Cerebellar nuclear complex (tissue), 1 donor: ENCODE measurements around the gene CMIP.

Source experiments
- DNase-seq, 2 experiments: peaks; one replicate each; lab custom pipeline; 2025; lab: John Stamatoyannopoulos, UW

Gene CMIP

DNA sequence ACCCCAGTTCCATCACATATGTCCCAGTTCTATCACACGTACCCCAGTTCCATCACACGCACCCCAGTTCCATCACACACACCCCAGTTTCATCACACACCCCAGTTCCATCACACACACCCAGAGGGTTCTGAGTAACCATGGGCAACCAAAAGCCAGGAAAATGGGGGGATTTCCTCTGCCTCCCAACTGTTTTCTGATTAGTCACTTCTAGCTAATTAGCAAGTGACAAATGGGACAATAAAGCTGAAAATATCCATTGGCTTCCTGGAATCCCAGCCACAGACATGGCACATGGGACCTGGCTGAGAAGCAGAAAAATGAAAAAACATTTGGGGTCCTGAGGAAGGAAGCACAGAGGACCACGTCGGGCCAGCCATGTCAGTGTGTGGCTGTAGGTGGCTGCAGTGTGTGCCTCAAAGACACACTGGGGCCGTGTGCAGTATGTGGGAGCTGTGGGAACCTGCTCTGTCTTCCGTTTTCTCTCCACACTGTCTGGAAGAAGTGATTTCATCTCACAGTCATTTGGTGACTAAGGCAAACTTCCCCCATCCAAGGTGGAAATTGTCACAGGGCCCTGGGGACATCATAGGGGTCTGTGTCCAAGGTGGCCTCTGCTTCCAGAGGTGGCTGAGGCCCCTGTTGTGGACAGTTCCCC lies 106.7 kb downstream of the CMIP start:
- no peak for DNase-seq

DNA sequence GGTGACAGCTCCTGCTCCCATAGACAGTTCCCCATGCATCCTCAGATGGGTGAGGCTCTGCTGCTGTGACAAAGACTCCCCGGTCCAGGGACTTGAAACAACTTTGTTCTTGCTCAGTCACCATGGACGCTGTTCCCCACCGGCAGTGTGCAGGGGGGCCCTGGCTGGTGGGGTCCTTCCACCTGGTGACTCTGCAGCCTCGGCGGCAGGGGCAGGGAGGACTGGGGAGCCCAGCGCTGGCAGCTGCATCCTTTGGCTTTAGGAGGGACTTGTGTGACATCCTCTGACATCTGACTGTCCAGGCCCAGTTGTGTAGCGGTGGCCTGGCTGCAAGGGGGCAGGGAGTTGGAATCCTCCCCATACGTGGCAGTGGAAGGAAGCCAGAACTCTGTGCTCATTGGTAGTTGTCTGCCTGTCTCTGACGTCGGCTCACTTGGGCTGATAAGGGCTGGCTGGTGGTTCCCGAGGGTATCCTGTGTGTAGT lies 107.3 kb downstream of the CMIP start:
- DNase-seq: no peak

DNA sequence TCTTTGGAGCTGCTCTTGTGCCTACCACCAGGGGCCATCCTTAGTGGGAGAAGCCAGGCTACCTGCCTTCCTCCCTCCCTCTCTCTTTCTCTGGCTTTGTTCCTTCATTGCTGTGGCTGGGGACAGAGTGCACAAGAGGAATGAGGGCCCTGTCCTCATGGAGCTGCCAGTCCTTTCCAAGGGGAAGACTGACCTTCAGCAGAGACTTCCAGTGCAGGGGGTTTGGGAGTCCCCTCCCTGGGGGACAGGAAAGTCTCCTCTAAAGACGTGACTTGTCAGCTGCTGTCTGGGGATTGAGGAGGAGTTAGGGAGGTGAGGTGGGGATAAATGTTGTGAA lies 108.1 kb downstream of the CMIP start:
- no peak for DNase-seq

DNA sequence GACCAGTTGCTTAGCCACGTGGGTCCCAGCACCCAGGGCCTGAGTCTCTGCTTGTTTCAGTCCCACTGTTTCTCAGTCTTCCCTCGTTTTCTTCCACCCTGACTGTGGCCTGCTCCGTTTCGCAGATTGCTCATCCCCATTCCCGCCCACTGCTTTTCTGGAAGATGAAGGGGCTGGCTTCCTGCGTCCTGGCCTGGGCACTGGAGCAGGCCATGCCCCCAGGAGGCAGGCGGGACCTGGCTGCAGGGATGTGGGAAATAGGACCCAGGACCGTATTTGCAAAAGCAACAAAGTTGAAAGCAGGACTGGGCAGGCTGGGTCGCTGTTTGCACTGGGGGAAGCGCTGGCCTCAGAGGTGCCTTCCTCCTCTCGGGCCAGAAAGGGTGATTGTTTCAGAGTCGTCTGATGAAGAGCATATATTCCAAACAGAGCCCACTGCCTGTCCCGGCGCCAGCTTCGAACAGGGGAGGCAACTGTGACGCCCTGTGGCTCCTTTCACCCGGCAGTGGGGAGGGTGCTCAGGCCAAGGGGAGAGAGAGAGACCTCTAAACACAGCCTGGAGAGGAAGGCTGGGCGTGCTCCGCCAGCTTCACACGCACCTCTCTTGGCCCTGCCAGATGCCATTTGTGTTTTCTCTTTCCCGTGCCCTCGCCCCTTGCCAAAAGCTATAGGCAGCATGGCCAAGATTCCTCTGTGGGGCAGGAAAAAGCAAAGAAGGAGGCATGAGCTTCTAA lies 108.6 kb downstream of the CMIP start:
- DNase-seq: no peak

DNA sequence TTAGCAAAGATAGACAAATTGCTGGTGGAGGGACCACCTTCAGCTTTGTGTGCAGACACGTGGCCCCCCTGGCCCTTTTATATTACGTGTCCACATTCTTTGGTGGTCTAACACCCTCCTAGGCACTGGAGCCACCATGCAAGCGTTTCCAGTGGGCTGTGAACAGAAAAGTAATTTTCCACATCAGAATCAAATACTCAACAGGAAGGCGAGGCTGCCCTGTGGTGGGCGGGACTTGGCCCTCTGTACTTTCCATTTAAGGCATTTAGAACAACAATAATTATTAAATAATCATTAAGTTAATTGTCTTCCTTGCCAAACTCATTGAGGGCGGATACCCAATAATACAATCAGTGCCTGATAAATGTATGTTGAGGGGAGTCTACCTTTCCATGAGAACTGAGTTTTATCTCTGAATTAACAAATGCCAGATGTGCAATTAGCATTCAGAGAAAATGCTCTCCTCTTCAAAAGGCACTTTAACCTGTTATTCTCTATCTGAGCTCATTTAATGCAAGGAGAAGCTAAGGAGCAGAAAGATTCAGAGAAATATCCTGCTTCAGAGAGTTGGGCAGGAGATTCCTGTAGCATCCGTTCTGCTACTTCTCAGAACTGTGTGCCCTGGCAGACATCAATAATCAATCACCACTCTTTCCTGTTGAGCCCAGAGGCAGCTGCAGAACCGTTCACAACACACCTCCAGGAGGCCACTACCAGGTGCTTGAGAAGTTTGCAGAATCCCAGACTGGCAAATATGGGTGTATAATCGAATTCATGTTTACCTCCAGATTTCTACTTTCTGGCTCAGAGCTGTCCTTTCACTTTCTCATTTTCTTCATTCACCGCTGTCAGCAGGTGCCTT lies 109.4 kb downstream of the CMIP start:
- DNase-seq: no peak

DNA sequence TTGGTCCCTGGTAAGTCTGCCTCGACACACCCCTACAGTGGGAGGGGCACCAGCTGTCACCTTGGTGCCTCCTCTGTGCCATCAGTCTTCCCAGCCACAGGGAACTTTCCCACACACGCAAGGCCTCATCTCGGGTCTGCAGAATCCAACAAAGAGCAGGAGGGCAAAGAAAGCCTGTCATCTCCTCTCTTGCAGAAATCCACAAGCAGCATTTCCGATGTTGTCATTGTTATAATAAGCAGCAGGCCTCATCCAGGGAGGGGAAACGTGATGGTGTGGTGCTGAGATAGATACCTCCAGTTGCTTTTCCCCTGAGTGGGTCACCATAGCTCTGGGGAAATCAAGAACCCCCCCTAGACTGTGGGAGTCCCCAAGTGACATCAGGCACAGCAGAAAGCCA lies 110.4 kb downstream of the CMIP start:
- DNase-seq: no peak

DNA sequence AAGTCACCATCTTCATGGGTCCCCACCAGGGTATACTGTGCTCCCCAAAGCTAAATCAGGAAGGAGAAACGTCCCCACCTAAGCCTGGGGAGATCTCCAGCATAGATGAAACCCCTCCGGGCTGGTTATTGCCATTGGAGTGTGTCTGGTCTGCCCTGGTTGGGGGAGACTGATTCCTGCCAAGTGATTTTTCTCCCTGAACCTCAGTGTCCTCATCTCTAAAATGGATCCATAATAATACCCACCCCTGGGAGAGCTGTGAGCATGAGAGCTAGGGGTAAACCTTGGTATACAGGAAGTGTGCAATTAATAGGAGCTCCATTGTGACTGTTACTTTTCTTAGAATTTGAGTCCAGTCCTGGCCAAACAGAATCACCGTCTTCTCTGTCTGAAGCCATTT lies 111.1 kb downstream of the CMIP start:
- no peak for DNase-seq

DNA sequence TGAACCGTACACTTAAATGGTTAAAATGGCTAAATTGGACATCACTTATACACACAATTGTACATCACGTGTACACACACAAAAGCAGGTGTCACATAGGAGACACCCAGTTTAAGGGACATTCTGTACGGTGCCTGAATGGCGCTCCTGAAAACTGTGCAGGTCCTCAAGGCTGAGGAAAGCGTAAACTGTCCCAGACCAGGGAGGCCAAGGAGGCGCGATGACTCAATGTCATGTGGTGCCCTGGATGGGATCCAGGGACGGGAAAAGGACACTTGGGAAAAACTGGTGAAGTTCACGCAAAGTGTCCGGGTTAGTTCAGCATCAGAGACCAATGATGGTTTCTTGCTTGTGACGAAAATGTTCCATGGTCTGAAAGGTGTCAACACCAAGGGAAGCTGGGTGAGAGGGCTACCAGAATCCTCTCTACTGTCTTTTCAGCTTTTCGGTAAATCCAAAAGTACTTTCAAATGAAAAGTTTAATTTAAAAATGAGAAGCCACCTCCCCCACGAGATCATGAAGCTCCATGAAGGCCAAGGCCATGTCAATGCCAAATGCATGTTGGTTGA lies 112.2 kb downstream of the CMIP start:
- no peak for DNase-seq

DNA sequence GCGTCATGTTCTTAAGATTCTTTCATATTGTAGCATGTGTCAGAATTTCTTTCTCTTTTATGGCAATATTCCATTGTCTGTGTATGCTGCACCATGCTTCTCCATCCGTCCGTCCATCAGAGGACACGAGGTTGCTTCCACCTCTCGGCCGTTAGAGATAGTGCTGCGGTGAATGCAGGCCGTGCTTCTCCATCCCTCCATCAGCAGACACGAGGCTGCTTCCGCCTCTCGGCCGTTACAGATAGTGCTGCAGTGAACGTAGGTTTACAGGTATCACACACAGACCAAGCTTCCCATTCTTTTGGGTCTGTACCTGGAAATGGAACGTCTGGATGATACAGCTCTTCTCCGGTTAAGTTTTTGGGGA lies 113.5 kb downstream of the CMIP start:
- DNase-seq: no peak

DNA sequence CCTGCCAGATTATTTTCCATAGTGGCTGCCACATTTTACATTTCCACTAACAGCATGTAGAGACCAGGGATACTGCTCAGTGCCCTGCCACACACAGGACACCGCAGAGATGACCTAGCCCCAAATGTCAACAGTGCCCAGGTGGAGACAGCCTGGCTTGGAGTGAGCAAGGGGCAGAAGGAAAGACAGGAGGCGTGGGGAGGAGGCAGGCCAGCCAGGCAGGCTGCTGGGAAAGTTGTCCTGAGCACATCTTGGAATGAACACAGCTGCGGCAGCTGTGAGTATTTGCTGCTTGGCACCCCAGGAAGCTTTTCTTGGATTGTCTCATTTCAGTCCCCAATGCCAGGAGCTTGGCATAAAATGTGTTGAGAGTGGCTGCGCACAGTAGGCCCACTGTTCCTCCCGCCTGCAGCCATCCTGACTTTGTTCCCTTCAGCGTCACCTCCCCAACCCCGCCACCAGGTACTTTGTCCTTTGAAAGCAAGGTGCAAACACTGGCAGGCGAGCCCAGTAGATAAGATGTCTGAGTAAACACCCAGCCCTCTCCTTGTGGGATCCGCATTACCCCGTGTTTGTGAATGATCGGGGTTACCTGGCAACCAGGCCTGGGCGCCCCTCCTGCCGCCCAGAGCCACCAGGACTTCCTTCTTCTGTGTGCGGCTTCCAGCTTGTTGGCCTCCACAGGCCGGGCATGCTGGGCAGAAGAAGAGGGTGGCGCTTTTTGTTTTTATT lies 114.0 kb downstream of the CMIP start:
- no peak for DNase-seq

DNA sequence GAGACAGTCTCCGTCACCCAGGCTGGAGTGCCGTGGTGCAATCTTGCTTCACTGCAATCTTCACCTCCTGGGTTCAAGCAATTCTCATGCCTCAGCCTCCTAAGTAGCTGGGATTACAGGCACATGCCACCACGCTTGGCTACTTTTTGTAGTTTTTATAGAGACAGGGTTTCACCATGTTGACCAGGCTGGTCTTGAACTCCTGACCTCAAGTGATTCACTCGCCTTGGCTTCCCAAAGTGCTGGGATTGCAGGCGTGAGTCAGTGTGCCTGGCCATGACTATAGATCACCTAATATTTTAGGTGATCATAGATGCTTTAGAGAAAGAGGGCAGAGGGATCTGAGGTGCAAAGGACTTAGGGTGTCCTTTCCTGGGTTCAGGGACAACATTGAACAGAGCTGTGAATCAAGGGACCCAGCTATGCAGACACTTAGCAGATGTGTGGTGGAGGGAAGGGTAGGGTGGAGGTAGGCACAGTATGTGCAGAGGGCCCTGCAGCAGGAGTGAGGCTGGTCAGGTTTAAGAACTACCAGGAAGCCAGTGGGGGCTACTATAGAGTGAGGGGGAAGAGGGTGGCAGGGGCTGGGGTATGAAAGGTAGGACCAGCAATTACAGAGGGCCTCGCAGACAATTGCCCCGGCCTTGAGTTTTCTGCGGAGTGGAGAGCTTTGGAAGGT lies 116.5 kb downstream of the CMIP start:
- DNase-seq: no peak

DNA sequence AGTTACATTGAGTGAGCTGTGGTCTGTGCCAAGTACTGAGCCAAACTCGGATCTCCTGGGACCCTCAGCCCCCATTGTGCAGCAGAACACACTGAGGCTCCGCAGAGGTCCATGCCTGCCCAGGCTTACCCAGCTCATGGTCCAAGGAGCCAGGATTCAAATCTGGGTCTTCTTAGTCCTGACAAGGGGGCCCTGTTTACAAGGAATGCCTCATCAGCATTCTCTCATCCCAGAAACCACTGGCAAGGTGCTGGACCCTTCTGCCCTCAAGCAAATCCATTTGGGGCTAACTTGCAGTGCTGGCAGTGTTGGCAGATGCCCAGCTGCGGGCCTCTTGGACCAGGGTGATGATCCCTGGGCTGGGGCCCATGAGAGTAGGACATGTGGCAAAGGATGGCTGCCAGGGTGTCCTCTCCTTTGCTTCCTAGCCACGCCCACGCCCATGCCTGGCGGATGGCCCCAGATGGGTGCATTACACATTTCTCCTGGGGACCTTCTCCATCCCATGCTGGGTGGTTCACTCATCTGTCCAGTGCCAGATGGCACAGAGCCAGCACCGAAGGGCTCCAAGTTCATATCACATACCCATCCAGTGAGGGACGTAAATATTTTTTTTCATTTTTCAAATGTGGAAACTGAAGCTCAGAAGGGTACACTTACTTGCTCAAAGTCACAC lies 117.7 kb downstream of the CMIP start:
- no peak for DNase-seq

DNA sequence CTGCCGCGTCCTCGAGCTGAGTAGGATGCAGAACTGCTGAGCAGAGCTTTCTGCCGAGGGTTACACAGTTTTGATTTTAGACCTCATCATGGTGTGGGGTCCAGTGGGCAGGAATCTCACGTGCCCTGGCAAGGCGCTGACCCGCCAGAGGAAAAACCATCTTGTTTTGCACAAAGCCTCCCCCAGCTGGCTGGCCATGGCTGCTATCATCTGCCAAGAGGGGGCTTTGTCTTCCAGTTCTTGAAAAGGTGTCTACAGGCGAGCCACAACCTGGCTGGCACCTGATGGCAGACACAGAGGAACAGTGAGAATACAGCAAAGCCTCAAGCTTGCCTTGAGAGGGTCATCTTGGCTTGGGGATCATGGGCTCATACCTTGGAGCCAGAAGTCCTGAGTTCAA lies 118.3 kb downstream of the CMIP start:
- no peak for DNase-seq

DNA sequence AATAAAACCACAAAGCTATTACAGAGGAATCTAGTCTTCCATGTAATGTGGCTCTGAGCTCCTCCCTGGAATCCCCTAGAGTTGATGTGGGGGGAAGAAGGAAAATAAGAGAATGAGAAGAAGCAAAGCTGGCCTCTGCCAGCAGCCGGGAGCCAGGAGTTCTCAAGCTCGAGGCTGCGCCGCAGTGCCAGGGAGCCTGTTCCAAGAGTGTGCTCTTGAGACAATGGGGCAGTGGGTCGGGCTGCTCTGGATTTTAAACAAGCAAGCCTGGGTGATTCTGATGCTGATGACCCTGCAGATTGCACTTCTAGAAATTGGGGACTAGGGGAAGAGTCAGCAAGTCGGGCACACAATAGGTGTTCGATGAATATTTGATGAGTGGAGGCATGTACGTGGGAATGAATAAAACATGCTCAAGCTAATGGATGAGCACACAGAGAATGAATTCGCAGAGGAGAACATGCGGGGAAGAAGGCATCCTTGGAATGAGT lies 119.9 kb downstream of the CMIP start:
- no peak for DNase-seq

DNA sequence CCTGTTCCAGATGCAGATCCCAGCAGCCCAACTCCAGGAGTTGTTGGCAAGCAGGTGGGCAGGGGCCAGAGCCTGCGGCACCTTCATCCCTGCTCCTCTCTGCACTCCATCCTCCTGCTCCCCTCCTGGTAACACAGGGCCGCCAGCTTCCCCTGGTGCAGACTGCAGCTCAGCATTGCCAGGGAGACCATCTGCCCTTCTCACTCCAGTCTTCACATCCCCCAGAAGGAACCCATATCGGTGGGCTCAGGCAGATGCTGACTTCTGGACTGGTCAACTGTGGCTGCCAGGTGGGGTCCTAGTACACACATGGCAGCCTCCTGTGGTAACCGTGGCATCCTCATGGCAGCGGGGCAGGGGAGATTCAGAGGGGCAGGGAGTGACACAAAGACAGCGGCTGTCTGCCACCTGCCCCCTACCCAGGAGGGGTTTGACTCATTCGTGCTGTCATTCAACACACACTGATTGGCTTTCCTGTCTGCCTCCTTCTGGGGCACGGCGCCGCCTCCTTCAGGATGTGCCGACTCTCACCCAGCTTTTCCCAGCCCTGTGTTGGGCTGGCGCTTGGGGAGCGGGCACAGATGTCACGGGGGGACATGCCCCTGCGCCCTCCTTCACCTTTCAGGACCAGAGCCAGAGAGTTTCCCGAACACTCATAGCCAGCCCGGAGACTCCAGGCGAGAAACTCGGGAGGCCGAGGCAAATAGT lies 120.9 kb downstream of the CMIP start:
- no peak for DNase-seq

DNA sequence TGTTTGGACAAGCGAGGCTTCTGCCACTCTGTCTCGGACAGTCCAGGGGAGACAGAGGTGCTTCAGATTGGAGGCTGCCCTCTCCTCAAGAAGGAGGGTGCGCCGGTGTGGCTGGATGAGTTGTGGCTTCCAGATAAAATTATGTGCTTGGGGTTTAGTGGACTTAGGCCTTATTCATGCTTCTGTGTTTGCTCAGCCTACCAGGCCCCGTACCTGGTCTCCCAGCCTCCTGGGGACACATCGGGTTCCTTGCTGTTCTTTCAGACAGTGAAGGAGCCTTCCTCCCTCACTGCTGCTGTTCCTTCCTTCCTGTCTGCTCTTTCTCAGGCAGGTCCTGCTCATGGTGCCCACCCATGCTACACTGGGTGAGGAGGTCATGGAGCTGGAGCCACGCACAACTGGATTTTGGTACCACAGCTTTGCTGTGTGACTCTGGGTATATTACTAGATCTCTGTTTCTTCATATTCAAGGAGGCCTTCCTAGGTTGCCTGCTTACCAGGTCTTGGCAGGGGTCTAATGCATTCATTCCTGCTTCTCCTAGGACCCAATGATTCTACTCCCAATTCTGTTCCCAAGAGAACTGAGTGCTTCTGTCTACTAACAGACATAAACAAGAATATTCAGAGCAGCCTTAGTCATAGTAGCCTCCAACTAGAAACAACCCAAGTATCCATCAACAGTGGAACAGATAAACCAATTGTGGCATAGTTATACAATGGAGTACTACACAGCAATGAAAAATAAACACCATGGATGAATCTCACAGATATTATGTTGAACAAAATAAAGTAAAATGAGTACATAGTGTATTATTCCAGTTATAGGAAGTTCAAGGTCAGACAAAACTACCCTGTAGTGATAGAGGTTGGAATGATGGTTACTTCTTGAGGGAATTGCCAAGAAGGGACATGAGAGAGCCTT lies 121.7 kb downstream of the CMIP start:
- no peak for DNase-seq

DNA sequence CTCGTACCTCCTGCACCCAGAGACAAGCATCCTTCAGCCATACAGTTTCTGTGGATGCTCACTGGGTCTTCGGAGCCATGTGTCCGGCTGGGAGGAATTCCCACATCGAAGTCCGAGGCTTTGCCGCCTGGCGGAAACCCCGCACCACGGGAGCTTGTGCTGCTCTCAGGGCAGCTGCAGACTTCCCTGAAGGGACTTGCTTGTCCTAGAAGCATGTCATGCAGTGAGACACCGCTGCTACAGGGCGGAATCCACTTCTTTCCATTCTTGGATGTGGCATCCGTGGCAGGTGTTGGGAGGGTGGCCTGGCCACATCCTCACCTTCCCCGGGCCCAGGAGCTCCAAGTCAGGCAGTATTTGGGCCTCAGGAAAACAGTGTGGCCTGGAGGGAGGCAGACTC lies 122.5 kb downstream of the CMIP start:
- no peak for DNase-seq

DNA sequence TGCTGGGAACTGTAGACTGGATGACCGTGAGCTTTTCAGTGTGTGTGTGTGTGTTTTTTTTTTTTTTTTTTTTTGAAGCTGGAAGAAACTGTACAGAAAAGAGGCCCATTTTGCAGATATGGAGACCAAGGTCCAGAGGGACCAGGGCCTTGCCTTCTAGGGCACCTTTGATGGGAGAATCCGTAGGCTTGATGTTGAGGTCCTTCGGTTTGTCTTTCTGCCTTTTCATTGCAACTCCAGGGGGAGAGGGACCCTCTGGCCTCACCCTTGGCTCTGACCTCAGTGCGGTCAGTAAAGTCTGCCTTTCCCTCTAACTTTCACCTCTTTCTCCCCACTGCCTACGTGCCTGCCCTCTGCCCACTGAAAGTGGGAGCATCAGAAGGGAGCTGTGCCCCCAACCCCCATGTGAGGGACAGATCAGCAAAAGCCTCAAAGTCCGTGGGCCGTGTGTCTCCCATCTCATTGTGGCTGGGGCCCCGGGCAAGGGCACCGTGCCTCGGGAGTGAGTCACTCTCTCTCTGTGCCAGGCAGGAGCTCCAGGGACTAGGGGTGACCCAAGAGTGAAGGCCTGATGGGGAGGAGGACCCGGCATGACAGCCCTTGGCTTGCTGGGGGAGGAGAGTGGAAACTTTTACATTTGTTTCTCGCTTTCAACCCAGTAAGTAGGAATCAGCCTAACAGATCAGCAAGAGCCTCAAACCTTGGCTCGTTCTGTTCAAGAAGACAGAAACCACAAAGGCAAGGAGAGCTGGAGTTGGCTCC lies 123.6 kb downstream of the CMIP start:
- DNase-seq: no peak
